HG02759 (cell line): ENCODE data around the gene MIB2.
"Not testable (repeated sequence)": the region's sequence is repeated elsewhere in the genome, so short reads cannot be mapped to it uniquely, and the experiment has no call there.

Experiments used
- ATAC-seq: cut with Tn5 transposase; IDR thresholded peaks from one replicate; pipeline ENCODE4 v1.9.1; 2021; ENCODE audit warnings: mild to moderate bottlenecking, moderate library complexity; ENCODE audit not compliant: unreplicated experiment

The MIB2 gene

GRCh38 chr1:1646326-1646725 is 31.0 kb downstream of the MIB2 start:
- ATAC-seq = not testable (repeated sequence)

GRCh38 chr1:1647567-1648241 is 32.4 kb downstream of the MIB2 start:
- ATAC-seq = not testable (repeated sequence)

- not testable (repeated sequence) for ATAC-seq
These were observed 33.0 kb downstream of the MIB2 start for GRCh38 chr1:1648265-1648664.

- ATAC-seq = peak; percentile 89
These were observed 43.6 kb downstream of the MIB2 start, which contains the start of gene CDK11B for GRCh38 chr1:1658583-1659549. Gene CDK11B (minus strand): TSS chr1:1659004. CDS start chr1:1657485, 1,519 bp downstream.

- ATAC-seq = not testable (repeated sequence)
These were observed 47.1 kb downstream of the MIB2 start for GRCh38 chr1:1662392-1662791.

GRCh38 chr1:1662830-1663560 is 47.7 kb downstream of the MIB2 start:
- not testable (repeated sequence) for ATAC-seq

GRCh38 chr1:1664318-1664717 is 49.0 kb downstream of the MIB2 start:
- not testable (repeated sequence) for ATAC-seq

GRCh38 chr1:1664941-1665814 is 49.9 kb downstream of the MIB2 start:
- ATAC-seq = no peak

GRCh38 chr1:1665815-1666251 is 50.5 kb downstream of the MIB2 start:
- no peak for ATAC-seq

GRCh38 chr1:1666526-1666925 is 51.2 kb downstream of the MIB2 start:
- ATAC-seq = no peak

- ATAC-seq = no peak
These were observed 54.5 kb downstream of the MIB2 start for GRCh38 chr1:1669468-1670440.

- no peak for ATAC-seq
These were observed 55.6 kb downstream of the MIB2 start for GRCh38 chr1:1670866-1671265.

- no peak for ATAC-seq
These were observed 56.2 kb downstream of the MIB2 start for GRCh38 chr1:1671365-1672119.

- ATAC-seq = no peak
These were observed 57.1 kb downstream of the MIB2 start for GRCh38 chr1:1672181-1672965.

- not testable (repeated sequence) for ATAC-seq
These were observed 59.5 kb downstream of the MIB2 start for GRCh38 chr1:1674806-1675205.

- not testable (repeated sequence) for ATAC-seq
These were observed 59.9 kb downstream of the MIB2 start for GRCh38 chr1:1675218-1675617.

GRCh38 chr1:1676087-1676486 is 60.8 kb downstream of the MIB2 start:
- ATAC-seq = not testable (repeated sequence)
